Activated CD4-positive, CD25-positive, alpha-beta regulatory T cell treated with anti-CD3 and anti-CD28 coated beads, Interleukin-2, amount 50 U/mL, for 72 hours (primary cell): ENCODE measurements around the gene TFEB.
"Not testable (repeated sequence)": the region's sequence is repeated elsewhere in the genome, so short reads cannot be mapped to it uniquely, and the experiment has no call there.

Experiments
- DNase-seq: peaks from one replicate; pipeline ENCODE4 v3.0.0; 2021

TFEB gene

GRCh38 chr6:41735427-41736185 is at the start of gene TFEB:
TFEB (minus strand) TSS chr6:41735608; CDS start chr6:41691213, 44,395 bp downstream.
- peak; percentile 96 for DNase-seq

- no peak for DNase-seq
These were observed 49.3 kb upstream of the TFEB start for GRCh38 chr6:41784581-41785171.

DNA sequence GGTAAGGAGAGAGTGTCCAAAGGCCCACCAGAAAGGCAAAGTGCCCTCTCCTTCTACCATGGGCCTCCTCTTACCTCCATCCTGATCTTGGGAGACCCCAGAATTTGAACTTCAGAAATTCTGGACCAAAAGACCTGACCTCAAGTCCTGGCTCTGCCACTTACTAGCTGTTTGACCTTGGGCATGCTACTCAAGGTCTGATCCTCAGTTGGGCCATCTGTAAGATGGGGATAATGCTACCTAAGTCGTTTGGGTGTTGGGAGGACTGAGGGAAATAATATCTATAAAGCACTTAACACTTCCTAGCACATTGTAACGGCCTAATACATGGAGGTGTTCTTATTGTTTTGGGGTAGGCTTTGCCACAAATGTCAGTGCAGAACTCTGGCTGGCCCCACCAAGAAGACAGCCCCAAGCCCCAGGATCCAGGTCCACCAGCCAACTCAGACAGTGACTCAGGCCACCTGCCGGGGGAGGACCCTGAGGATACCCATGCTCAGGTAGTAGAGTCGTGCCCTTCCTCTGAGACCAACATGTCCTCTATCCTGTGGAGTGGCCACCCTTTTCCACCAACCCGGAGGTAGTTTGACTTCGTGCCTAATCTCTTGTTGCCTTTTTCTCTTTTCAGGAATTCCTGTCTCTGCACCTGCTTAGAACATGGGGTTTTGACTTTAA is 47.8 kb upstream of the TFEB start:
- DNase-seq = no peak

DNA sequence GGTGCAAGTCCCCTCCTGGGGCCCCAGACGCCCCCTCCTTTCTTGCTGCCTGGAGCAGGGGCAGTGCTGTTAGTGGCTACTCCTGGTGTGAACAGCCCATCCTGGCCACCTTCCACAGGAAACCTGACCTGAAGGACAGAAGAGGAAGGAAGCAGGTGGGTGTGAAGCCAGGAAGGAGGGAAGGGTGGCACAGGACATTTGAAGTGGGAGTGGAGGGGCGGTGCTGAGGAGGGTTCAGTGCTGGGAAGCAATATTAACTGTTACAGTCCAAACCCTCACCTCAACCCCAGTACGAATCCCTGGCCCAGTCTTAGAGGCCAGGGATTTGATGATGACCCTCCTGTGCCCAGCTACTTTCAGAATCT is 45.9 kb upstream of the TFEB start:
- no peak for DNase-seq

- no peak for DNase-seq
These were observed 45.4 kb upstream of the TFEB start, which contains the start of gene PRICKLE4 for GRCh38 chr6:41780551-41781365. PRICKLE4 (plus strand) TSS chr6:41780782; CDS start chr6:41783474, 2,692 bp downstream.

- DNase-seq = peak; percentile 100
These were observed 44.6 kb upstream of the TFEB start, which contains the start of gene FRS3 for GRCh38 chr6:41779788-41780550. FRS3 (minus strand) TSS chr6:41779900; CDS start chr6:41776987, 2,913 bp downstream.

DNA sequence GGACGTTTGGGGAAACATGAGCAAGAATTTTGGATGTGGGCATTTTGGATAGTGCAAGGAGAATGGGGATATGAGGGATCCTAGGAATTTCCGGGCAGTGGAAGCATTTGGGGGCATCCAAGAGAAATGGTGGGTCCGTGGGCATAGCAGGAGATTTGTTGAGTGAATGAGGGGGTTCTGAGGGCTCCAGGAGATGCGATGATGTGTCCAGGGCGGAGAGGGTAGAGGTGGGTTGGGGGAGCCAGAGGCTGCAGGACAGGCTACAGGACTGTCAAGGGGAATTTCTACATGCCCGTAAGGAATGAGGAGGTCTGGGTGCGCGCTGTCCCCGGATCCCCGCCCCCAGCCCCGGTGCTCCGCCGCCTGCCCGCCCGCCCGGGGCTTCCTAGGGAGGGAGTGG is 43.9 kb upstream of the TFEB start:
- DNase-seq = no peak

GRCh38 chr6:41778895-41779294 is 43.5 kb upstream of the TFEB start:
- DNase-seq = no peak

- DNase-seq = no peak
These were observed 42.3 kb upstream of the TFEB start for GRCh38 chr6:41777551-41778285.

DNA sequence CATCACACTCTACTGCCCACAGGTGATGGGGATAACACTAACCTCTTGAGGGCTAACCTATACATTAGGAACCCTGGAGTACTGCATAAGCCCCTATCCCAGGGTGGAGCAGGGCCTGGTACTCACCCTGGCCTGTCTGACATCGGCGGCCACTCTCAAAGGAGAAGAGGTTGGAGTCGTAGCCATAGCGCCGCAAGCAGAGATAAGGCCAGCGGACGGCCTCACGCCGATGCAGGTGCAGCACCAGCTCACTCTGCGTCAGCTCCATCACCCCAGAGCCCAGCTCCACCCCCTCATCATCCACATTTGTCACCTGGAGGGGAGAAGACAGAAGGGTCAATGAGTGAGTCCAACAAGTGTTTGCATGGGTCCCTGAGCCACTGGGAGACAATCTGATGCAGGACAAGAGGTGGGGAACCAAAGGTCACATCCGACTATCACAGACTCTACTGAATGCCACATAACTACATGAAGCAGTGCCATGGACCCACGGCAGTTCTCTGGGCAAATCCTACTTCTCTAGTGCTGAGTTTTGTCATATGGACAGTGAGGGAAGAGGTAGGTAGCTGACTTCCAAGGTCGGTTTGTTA is 40.0 kb upstream of the TFEB start:
- no peak for DNase-seq

DNA sequence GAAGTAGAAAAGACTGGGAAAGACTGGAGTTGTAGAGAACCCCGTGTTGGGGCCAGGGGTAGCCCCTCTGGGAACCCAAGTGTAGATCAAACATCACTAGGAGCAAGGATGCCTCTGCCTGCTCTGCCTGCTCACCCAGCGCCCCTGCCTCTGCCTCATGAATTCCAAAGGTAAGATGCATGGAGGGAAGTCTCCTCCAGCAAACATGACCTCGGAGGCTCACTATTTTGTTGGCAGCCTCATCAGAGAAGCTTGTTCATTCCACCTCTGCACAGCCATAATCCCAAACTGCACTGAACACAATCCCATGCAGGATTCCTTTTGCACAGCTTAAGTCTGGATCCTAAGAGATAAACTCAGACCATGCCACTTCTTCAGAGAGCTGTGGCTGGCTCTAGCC is 39.4 kb upstream of the TFEB start:
- no peak for DNase-seq

GRCh38 chr6:41771058-41771983 is 35.9 kb upstream of the TFEB start:
- DNase-seq = no peak

DNA sequence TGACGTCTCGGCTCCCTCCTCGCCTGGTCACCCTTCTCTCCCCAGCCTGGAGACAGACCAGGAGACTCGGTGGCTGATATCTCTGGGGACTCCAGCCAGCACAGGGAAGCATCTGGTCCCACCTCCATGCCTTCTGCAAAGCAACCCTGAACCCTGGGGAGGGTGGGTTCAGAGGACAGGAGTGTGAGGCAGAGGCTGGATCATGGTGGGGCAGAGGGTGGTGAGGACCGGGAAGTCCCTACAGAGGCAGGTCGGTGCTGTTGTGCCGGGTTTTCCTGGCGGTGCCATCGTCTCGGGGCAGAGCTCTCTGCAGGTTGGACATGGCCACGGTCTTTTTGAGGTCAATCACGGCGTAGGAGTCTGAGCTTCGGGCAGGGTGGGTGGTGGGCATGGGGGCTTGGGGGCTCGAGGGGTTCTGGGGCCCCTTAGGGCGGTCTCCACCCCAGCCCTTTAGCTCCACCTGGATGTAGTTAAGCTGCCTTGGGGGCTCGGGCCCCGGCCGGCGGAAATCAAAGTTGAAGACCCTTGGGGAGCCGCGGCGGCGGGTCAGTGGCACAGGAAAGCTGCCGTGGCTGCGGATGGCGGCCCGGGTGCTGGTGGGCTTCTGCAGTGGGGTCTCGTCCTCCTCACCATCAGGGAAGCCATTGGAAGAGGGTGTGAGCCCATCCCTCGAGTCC is 35.1 kb upstream of the TFEB start:
- no peak for DNase-seq

DNA sequence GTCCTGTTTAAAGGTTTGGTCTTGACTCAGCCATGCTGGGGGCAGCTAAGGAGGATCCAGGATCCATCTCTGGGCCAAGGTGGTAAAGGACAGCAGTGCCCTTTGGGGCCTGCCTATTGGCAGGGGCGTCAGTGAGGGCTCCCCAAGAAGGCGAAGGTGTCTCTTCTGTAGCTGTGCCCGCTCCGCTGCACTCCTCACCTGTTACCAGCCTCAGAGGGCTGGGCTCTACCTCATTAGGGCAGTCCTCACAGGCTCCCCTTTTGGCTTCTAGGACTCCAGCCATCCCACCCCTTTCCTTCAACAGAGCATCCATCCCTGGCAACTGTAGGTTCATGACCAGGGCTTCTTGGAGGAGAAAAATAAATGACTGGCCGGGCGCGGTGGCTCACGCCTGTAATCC is 34.0 kb upstream of the TFEB start:
- DNase-seq = no peak

GRCh38 chr6:41768545-41769308 is 33.3 kb upstream of the TFEB start:
- DNase-seq = no peak

GRCh38 chr6:41767112-41767833 is 31.9 kb upstream of the TFEB start:
- no peak for DNase-seq

- not testable (repeated sequence) for DNase-seq
These were observed 30.7 kb upstream of the TFEB start for GRCh38 chr6:41766043-41766664.
